ENCODE results near the gene RNLS. TPM values are rescaled to one million over a fixed set of nuclear protein-coding genes. Genes with fewer than 3 reads are reported as not detected.

Gene RNLS
- total and polyA plus RNA-seq, 2 of the 4 experiments (the other 2 are of a cell fraction) = 4.5 to 7.0 TPM

GRCh38 chr10:88540351-88540750 lies 42.8 kb downstream of the RNLS start:
- Histone ChIP-seq H2BK20ac (ENCODE audit: low read depth, low read length) (no peak overlapping the region), H3K27me3 (ENCODE audit: control insufficient read depth, insufficient read depth, low read length) (no peaks in the 10 kb centered on the region; the same call in none of the 2 replicates), H4K20me1 (ENCODE audit: insufficient read depth, low read length) (no peaks in the 10 kb centered on the region), H4K91ac (ENCODE audit: insufficient read depth, low read depth, low read length) (no peak overlapping the region), H4K8ac (ENCODE audit: low read depth in 2 of 2, low read length in 2 of 2) (no peak overlapping the region), H3K79me1 (ENCODE audit: low read depth in 1 of 2, low read length in 2 of 2) (no peaks in the 10 kb centered on the region), H2BK120ac (ENCODE audit: low read depth, low read length) (no peak overlapping the region), H4K5ac (ENCODE audit: low read depth, low read length) (no peak overlapping the region), H3K36me3 (ENCODE audit: control insufficient read depth, insufficient read depth, low read length) (no peaks in the 10 kb centered on the region), H2BK15ac (ENCODE audit: low read depth, low read length) (no peak overlapping the region), H2AFZ (replicated peaks; ENCODE audit: low read length, poor library complexity) (no peak overlapping the region), H3K4me2 (ENCODE audit: low read depth, low read length) (no peak overlapping the region), H3K23ac (ENCODE audit: low read depth, low read length) (no peak overlapping the region), H3K4me3 (ENCODE audit: insufficient read depth, low read depth, low read length) (no peak overlapping the region), H3K4ac (ENCODE audit: low read depth, low read length) (no peak overlapping the region), H3K4me1 (ENCODE audit: control insufficient read depth, insufficient read depth, low read length) (peaks cover 2% of the 10 kb centered on the region; the same call in 1 of the 2 replicates), H3K18ac (ENCODE audit: low read depth, low read length) (no peak overlapping the region), H2AK9ac (replicated peaks; ENCODE audit: low read depth, low read length, poor library complexity) (no peak overlapping the region), H2BK5ac (ENCODE audit: low read depth, low read length, poor library complexity, severe bottlenecking) (no peak overlapping the region), H3K27ac (ENCODE audit: insufficient read depth, low read length) (no peak overlapping the region), H3K9ac (ENCODE audit: low read depth, low read length) (no peak overlapping the region), H3K14ac (replicated peaks; ENCODE audit: low read depth, low read length) (no peak overlapping the region), H2AK5ac (ENCODE audit: low read depth, low read length) (no peak overlapping the region), H3K9me1 (ENCODE audit: insufficient read depth, low read length) (no peaks in the 10 kb centered on the region), H3K9me3 (ENCODE audit: control insufficient read depth, insufficient read depth, low read length) (no peaks in the 10 kb centered on the region), H3K56ac (ENCODE audit: extremely low read depth, insufficient read depth, low read length) (no peak overlapping the region)
- intact Hi-C loops (cut with micrococcal nuclease) (no loop called here), in situ Hi-C loops (cut with MboI; ENCODE audit: low sequenced_read_pairs) (no loop called here), dilution Hi-C loops (cut with HindIII; ENCODE audit: low sequenced_read_pairs, unreplicated experiment) (no loop called here)
- ChIA-PET CTCF (no interaction called here), POLR2A (ENCODE audit: unreplicated experiment) (no interaction called here)
- no peak for ATAC-seq (ENCODE audit: low read depth)
- no peak for DNase-seq
- TF ChIP-seq MXI1 (IDR thresholded peaks at IDR 0.05; ENCODE audit: borderline replicate concordance, low read depth, low read length) = no peak
- no peak for TF ChIP-seq MAZ (IDR thresholded peaks at IDR 0.05; ENCODE audit: borderline replicate concordance, low read depth, low read length)
- TF ChIP-seq RFX5 (IDR thresholded peaks at IDR 0.05; ENCODE audit: low read depth, low read length) = no peak
- no CpG with 5 or more reads among the region's 1 CpG for WGBS, 2 experiments (ENCODE audit: extremely low coverage in 2 of 2, insufficient read length in 1 of 2)
- no TSS peak for BruUV-seq (replicated peaks)

Data from IMR-90 (cell line).